Measurements from ENCODE around the gene BTN3A1. TPM values are rescaled to one million over a fixed set of nuclear protein-coding genes. Genes with fewer than 3 reads are reported as not detected.

Gene BTN3A1
- total and polyA plus RNA-seq, 7 donors, result 3.0 to 33.5 (median 9.8) TPM

- Histone ChIP-seq H3K36me3 (peaks cover 0 to 5% (median 0%) of the 10 kb centered on the region in 4 donors), H3K27me3 (no peaks in the 10 kb centered on the region), H3K27ac (no peak overlapping the region), H3K4me3 (no peak overlapping the region), H3K9me3 (peaks cover 0 to 3% (median 0%) of the 10 kb centered on the region in 4 donors), H3K4me1 (peaks cover 0 to 9% (median 0%) of the 10 kb centered on the region in 4 donors)
- TF ChIP-seq POLR2A (IDR thresholded peaks at IDR 0.05) (no peak), POLR2AphosphoS5 (IDR thresholded peaks at IDR 0.05) (no peak), EP300 (IDR thresholded peaks at IDR 0.05) (no peak)
- TF ChIP-seq, protein P1, sequence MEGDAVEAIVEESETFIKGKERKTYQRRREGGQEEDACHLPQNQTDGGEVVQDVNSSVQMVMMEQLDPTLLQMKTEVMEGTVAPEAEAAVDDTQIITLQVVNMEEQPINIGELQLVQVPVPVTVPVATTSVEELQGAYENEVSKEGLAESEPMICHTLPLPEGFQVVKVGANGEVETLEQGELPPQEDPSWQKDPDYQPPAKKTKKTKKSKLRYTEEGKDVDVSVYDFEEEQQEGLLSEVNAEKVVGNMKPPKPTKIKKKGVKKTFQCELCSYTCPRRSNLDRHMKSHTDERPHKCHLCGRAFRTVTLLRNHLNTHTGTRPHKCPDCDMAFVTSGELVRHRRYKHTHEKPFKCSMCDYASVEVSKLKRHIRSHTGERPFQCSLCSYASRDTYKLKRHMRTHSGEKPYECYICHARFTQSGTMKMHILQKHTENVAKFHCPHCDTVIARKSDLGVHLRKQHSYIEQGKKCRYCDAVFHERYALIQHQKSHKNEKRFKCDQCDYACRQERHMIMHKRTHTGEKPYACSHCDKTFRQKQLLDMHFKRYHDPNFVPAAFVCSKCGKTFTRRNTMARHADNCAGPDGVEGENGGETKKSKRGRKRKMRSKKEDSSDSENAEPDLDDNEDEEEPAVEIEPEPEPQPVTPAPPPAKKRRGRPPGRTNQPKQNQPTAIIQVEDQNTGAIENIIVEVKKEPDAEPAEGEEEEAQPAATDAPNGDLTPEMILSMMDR (IDR thresholded peaks at IDR 0.05), result no peak
- DNase-seq, result no peak
- intact Hi-C loops (cut with DNase I), result loop anchor here (5.0 kb wide), 1 partner anchor 69 kb away; the partner anchor contains the start of gene BTN3A2
- 98 to 99% methylated on average over 4 of the region's 4 CpGs for WGBS, 2 donors
These were observed 33.9 kb downstream of the BTN3A1 start for GRCh38 chr6:26436018-26436417.

GRCh38 chr6:26437550-26437949, 35.5 kb downstream of the BTN3A1 start:
- WGBS, 2 donors, result 81 to 89% methylated on average over 1 of the region's 1 CpG
- intact Hi-C loops (cut with DNase I), result loop anchor here (5.0 kb wide), 1 partner anchor 70 kb away; the partner anchor contains the start of gene BTN3A2
- TF ChIP-seq POLR2AphosphoS5 (IDR thresholded peaks at IDR 0.05), result no peak
- no peak for TF ChIP-seq POLR2A (IDR thresholded peaks at IDR 0.05)
- TF ChIP-seq EP300 (IDR thresholded peaks at IDR 0.05), result no peak
- TF ChIP-seq, protein P1 (IDR thresholded peaks at IDR 0.05), result no peak
- no peaks in the 10 kb centered on the region for H3K27me3 ChIP-seq
- no peaks in the 10 kb centered on the region for H3K36me3 ChIP-seq
- no peak overlapping the region for H3K4me3 ChIP-seq
- DNase-seq, result no peak
- H3K27ac ChIP-seq, result no peak overlapping the region
- H3K9me3 ChIP-seq, result peaks cover 0 to 3% (median 0%) of the 10 kb centered on the region in 4 donors
- peaks cover 0 to 21% (median 7%) of the 10 kb centered on the region in 4 donors for H3K4me1 ChIP-seq

DNA sequence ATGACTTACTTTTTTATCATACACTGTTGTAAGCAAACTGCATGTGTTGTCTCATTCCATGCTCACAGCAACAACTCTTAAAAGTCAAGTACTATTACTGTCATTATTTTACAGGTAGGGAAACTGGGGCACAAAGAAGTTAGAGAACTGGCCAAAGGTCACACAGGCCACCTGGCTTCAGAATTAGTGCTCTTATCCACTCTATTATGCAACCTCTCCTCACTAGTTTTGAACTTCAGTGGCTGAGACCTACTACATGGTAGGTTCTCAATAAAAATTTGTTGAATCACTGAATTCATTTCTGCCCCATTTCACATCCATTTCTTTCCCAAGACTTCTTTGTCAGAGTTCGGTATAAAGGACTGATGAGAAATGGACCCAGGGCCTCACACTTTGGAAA, 35.9 kb downstream of the BTN3A1 start:
- TF ChIP-seq, protein P1 (IDR thresholded peaks at IDR 0.05), result no peak
- no peak for TF ChIP-seq POLR2A (IDR thresholded peaks at IDR 0.05)
- no peak for DNase-seq
- peaks cover 0 to 21% (median 7%) of the 10 kb centered on the region in 4 donors for H3K4me1 ChIP-seq
- intact Hi-C loops (cut with DNase I), result loop anchor here (5.0 kb wide), 1 partner anchor 71 kb away; the partner anchor contains the start of gene BTN3A2
- no peak overlapping the region for H3K27ac ChIP-seq
- no peak overlapping the region for H3K4me3 ChIP-seq
- no peaks in the 10 kb centered on the region for H3K36me3 ChIP-seq
- no peaks in the 10 kb centered on the region for H3K27me3 ChIP-seq
- H3K9me3 ChIP-seq, result peaks cover 0 to 3% (median 0%) of the 10 kb centered on the region in 4 donors
- WGBS, 2 donors, result 99 to 100% methylated on average over 1 of the region's 1 CpG

- DNase-seq, result no peak
- peaks cover 0 to 3% (median 0%) of the 10 kb centered on the region in 4 donors for H3K36me3 ChIP-seq
- TF ChIP-seq, protein P1 (IDR thresholded peaks at IDR 0.05), result no peak
- no peak for TF ChIP-seq POLR2A (IDR thresholded peaks at IDR 0.05)
- TF ChIP-seq POLR2AphosphoS5 (IDR thresholded peaks at IDR 0.05), result no peak
- no peak for TF ChIP-seq EP300 (IDR thresholded peaks at IDR 0.05)
- no peaks in the 10 kb centered on the region for H3K27me3 ChIP-seq
- H3K4me1 ChIP-seq, result peaks cover 0 to 21% (median 7%) of the 10 kb centered on the region in 4 donors
- WGBS, 2 donors, result 48 to 55% methylated on average over 7 of the region's 7 CpGs
- peak overlapping the region; percentile 38 to 54 (median 52) for H3K4me3 ChIP-seq
- peaks cover 0 to under 1% (median 0%) of the 10 kb centered on the region in 4 donors for H3K9me3 ChIP-seq
- intact Hi-C loops (cut with DNase I), result loop anchor here (2.0 to 5.0 kb wide), 2 partner anchors 19 to 72 kb away; partner anchors contain the start of gene BTN3A2
- peak overlapping the region; percentile 82 to 86 (median 84) for H3K27ac ChIP-seq
These were observed 37.4 kb downstream of the BTN3A1 start for GRCh38 chr6:26439151-26440125.

Data from sigmoid colon (tissue), 7 donors.